Esophagus squamous epithelium (tissue), 4 donors: ENCODE data around the gene ANKS1A.

Experiments used
- POLR2A ChIP-seq, 4 donors: fragments of 450-650 bp; IDR thresholded peaks; one replicate each; pipeline ENCODE4 v1.6.1; 2017; ENCODE audit warnings: antibody characterized with exemption in 4 of 4, mild to moderate bottlenecking in 4 of 4, moderate library complexity in 3 of 4
- TF ChIP-seq, protein P1 (sequence below), 6 experiments: fragments of 450-650 bp in 4 of 6; fragments of 200-600 bp in 2 of 6; sonication (generic) in 2 of 6; IDR thresholded peaks; one replicate each; pipeline ENCODE4 v1.5.1; 2016 to 2019; ENCODE audit warnings: antibody characterized with exemption in 6 of 6, mild to moderate bottlenecking in 4 of 6, moderate library complexity in 4 of 6

DNA sequence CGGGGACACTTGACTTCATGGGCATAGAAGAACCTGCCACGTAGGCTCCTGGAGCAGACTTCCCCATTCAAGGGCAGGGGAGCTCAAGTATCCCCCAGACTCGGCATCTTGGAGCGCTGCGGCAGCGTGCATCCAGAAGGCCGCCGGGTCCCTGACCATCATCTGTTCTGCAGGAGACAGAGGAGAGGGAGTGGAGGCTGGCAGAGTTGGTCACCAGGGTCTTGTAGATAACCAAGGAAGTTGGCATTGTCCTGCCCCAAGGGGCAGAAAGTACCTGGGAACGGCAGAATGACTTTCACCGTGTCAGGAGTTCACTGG, 169.3 kb downstream of the ANKS1A start:
- TF ChIP-seq, protein P1, sequence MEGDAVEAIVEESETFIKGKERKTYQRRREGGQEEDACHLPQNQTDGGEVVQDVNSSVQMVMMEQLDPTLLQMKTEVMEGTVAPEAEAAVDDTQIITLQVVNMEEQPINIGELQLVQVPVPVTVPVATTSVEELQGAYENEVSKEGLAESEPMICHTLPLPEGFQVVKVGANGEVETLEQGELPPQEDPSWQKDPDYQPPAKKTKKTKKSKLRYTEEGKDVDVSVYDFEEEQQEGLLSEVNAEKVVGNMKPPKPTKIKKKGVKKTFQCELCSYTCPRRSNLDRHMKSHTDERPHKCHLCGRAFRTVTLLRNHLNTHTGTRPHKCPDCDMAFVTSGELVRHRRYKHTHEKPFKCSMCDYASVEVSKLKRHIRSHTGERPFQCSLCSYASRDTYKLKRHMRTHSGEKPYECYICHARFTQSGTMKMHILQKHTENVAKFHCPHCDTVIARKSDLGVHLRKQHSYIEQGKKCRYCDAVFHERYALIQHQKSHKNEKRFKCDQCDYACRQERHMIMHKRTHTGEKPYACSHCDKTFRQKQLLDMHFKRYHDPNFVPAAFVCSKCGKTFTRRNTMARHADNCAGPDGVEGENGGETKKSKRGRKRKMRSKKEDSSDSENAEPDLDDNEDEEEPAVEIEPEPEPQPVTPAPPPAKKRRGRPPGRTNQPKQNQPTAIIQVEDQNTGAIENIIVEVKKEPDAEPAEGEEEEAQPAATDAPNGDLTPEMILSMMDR (IDR thresholded peaks at IDR 0.05): no peak
- TF ChIP-seq POLR2A (IDR thresholded peaks at IDR 0.05): no peak
